ENCODE data around the gene DNAJB13. TPM values are rescaled to one million over a fixed set of nuclear protein-coding genes. Genes with fewer than 3 reads are reported as not detected.

DNAJB13 gene
- total and polyA plus RNA-seq, 2 of the 13 experiments (the other 11 are each of a cell fraction or from before 2014, with no cell fraction given) = 2.3 TPM; not detected in 1

GRCh38 chr11:73956876-73957653 is 6.2 kb downstream of the DNAJB13 start:
- no peaks in the 10 kb centered on the region for H3K9me3 ChIP-seq (ENCODE audit: low read length)
- DNase-seq (ENCODE audit: low spot score) (no peak), ATAC-seq (no peak), FAIRE-seq (no peak)
- intact Hi-C loops (cut with micrococcal nuclease; ENCODE audit: unreplicated experiment) = no loop called here
- no peak overlapping the region for H3K4me3 ChIP-seq (replicated peaks in 1 of 3; ENCODE audit: insufficient read depth in 1 of 3, low read depth in 2 of 3, low read length in 3 of 3)
- H3K79me2 ChIP-seq (ENCODE audit: insufficient read depth, low read length) = peaks cover 7% of the 10 kb centered on the region
- 90% methylated on average over 27 of the region's 29 CpGs for WGBS (ENCODE audit: low lambda C conversion rate)
- no peak overlapping the region for H3K9ac ChIP-seq (ENCODE audit: insufficient read depth, low read depth, low read length)
- POLR2A ChIA-PET = no interaction called here
- CTCF ChIA-PET (ENCODE audit: low intra/inter-chr PET ratio, low total read pairs) = no interaction called here
- no peaks in the 10 kb centered on the region for H4K20me1 ChIP-seq (ENCODE audit: insufficient read depth, low read length)
- H3K27ac ChIP-seq (ENCODE audit: extremely low read length, insufficient read depth, low read length) = no peak overlapping the region
- no peaks in the 10 kb centered on the region; a peak in 1 of 5 replicates for H3K27me3 ChIP-seq (ENCODE audit: control insufficient read depth in 1 of 2, insufficient read depth in 2 of 2, low read length in 2 of 2)
- H3K4me1 ChIP-seq (ENCODE audit: insufficient read depth, low read length) = peaks cover 38% of the 10 kb centered on the region
- TF ChIP-seq ZBTB3 (CRISPR knock-in tag; IDR thresholded peaks at IDR 0.05; ENCODE audit: borderline replicate concordance, low read depth) (no peak), GLI4 (CRISPR knock-in tag; IDR thresholded peaks at IDR 0.05; ENCODE audit: borderline replicate concordance) (no peak), ARHGAP35 (CRISPR knock-in tag; IDR thresholded peaks at IDR 0.05; ENCODE audit: borderline replicate concordance) (no peak), ZNF737 (CRISPR knock-in tag; IDR thresholded peaks at IDR 0.05; ENCODE audit: borderline replicate concordance) (no peak), RFX1 (IDR thresholded peaks at IDR 0.05) (no peak), ZNF451 (CRISPR knock-in tag; IDR thresholded peaks at IDR 0.05) (no peak), HOXA9 (CRISPR knock-in tag; IDR thresholded peaks at IDR 0.05; ENCODE audit: borderline replicate concordance) (no peak), RAD51 (IDR thresholded peaks at IDR 0.05; ENCODE audit: borderline replicate concordance) (no peak), ARID2 (CRISPR knock-in tag; IDR thresholded peaks at IDR 0.05; ENCODE audit: borderline replicate concordance) (no peak), MEIS2 (CRISPR knock-in tag; IDR thresholded peaks at IDR 0.05) (no peak), ZNF549 (CRISPR knock-in tag; IDR thresholded peaks at IDR 0.05) (no peak), ZNF619 (CRISPR knock-in tag; IDR thresholded peaks at IDR 0.05) (no peak), ZNF672 (CRISPR knock-in tag; IDR thresholded peaks at IDR 0.05) (no peak), HNRNPUL1 (IDR thresholded peaks at IDR 0.05; ENCODE audit: low read depth, low read length) (no peak)
- TF ChIP-seq, protein P1, sequence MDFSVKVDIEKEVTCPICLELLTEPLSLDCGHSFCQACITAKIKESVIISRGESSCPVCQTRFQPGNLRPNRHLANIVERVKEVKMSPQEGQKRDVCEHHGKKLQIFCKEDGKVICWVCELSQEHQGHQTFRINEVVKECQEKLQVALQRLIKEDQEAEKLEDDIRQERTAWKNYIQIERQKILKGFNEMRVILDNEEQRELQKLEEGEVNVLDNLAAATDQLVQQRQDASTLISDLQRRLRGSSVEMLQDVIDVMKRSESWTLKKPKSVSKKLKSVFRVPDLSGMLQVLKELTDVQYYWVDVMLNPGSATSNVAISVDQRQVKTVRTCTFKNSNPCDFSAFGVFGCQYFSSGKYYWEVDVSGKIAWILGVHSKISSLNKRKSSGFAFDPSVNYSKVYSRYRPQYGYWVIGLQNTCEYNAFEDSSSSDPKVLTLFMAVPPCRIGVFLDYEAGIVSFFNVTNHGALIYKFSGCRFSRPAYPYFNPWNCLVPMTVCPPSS (IDR thresholded peaks at IDR 0.05) = no peak
- TF ChIP-seq, protein P2, sequence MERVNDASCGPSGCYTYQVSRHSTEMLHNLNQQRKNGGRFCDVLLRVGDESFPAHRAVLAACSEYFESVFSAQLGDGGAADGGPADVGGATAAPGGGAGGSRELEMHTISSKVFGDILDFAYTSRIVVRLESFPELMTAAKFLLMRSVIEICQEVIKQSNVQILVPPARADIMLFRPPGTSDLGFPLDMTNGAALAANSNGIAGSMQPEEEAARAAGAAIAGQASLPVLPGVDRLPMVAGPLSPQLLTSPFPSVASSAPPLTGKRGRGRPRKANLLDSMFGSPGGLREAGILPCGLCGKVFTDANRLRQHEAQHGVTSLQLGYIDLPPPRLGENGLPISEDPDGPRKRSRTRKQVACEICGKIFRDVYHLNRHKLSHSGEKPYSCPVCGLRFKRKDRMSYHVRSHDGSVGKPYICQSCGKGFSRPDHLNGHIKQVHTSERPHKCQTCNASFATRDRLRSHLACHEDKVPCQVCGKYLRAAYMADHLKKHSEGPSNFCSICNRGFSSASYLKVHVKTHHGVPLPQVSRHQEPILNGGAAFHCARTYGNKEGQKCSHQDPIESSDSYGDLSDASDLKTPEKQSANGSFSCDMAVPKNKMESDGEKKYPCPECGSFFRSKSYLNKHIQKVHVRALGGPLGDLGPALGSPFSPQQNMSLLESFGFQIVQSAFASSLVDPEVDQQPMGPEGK (CRISPR knock-in tag; IDR thresholded peaks at IDR 0.05) = no peak
- TF ChIP-seq, protein P3, sequence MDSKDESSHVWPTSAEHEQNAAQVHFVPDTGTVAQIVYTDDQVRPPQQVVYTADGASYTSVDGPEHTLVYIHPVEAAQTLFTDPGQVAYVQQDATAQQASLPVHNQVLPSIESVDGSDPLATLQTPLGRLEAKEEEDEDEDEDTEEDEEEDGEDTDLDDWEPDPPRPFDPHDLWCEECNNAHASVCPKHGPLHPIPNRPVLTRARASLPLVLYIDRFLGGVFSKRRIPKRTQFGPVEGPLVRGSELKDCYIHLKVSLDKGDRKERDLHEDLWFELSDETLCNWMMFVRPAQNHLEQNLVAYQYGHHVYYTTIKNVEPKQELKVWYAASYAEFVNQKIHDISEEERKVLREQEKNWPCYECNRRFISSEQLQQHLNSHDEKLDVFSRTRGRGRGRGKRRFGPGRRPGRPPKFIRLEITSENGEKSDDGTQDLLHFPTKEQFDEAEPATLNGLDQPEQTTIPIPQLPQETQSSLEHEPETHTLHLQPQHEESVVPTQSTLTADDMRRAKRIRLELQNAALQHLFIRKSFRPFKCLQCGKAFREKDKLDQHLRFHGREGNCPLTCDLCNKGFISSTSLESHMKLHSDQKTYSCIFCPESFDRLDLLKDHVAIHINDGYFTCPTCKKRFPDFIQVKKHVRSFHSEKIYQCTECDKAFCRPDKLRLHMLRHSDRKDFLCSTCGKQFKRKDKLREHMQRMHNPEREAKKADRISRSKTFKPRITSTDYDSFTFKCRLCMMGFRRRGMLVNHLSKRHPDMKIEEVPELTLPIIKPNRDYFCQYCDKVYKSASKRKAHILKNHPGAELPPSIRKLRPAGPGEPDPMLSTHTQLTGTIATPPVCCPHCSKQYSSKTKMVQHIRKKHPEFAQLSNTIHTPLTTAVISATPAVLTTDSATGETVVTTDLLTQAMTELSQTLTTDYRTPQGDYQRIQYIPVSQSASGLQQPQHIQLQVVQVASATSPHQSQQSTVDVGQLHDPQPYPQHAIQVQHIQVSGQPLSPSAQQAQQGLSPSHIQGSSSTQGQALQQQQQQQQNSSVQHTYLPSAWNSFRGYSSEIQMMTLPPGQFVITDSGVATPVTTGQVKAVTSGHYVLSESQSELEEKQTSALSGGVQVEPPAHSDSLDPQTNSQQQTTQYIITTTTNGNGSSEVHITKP (CRISPR knock-in tag; IDR thresholded peaks at IDR 0.05; ENCODE audit: low read depth) = no peak
- no peak overlapping the region for H3K4me2 ChIP-seq (ENCODE audit: low read depth, low read length)
- no peak overlapping the region for H2AFZ ChIP-seq (ENCODE audit: low read length)
- no TSS peak for BruUV-seq (replicated peaks)
- in situ Hi-C loops (cut with HindIII; ENCODE audit: extremely low pct_ligation_motif_present, low pct_unique_long_range_greater_than_20kb) = loop anchor here (25.0 kb wide), 1 partner anchor 205 kb away; the partner anchor contains the start of genes C2CD3 and PPME1
- H3K36me3 ChIP-seq (replicated peaks in 1 of 2; ENCODE audit: control insufficient read depth in 1 of 2, insufficient read depth in 2 of 2, low read length in 2 of 2) = no peaks in the 10 kb centered on the region

All from HepG2 (cell line).